SK-N-SH (cell line): ENCODE data around the gene ARHGEF10L.
A peak's percentile ranks its signal among the peaks of the same experiment; 100 is the strongest.

Experiments
- CTCF ChIP-seq: fragments of 200-600 bp; sonication (generic); IDR thresholded peaks from 2 replicates; pipeline ENCODE4 v1.6.1; 2017; ENCODE audit warnings: antibody characterized with exemption, mild to moderate bottlenecking, moderate library complexity
- FOXM1 ChIP-seq: IDR thresholded peaks from 2 replicates; pipeline ENCODE4 v1.4.0; 2012; ENCODE audit warnings: low read depth, mild to moderate bottlenecking
- MXI1 ChIP-seq: IDR thresholded peaks from 2 replicates; pipeline ENCODE4 v1.6.1; 2012; ENCODE audit warnings: mild to moderate bottlenecking, low read depth, low read length, improper control_type of control experiment
- REST ChIP-seq: IDR thresholded peaks from 2 replicates; pipeline ENCODE4 v1.6.1; 2012; ENCODE audit warnings: mild to moderate bottlenecking, low read depth, low read length, moderate library complexity
- USF1 ChIP-seq: IDR thresholded peaks from 2 replicates; pipeline ENCODE4 v1.4.0; 2012; ENCODE audit warnings: low read depth, borderline replicate concordance

GRCh38 chr1:17551755-17552234, 12.3 kb downstream of the ARHGEF10L start:
- TF ChIP-seq CTCF (no peak), REST (no peak), FOXM1 (no peak), USF1 (peak; percentile 85), MXI1 (peak; percentile 79)
